Motor neuron (in vitro differentiated cells): ENCODE data around the gene AKAP10. TPM values are rescaled to one million over a fixed set of nuclear protein-coding genes. Genes with fewer than 3 reads are reported as not detected.
"Not testable (repeated sequence)": the region's sequence is repeated elsewhere in the genome, so short reads cannot be mapped to it uniquely, and the experiment has no call there.

Experiments used
- ATAC-seq, 8 experiments: fragments of 200-7000 bp; cut with Tn5 transposase; replicated peaks in 6 of 8; 2 replicates each; pipeline ENCODE4 v1.8.0; 2021; ENCODE audit warnings: mild to moderate bottlenecking in 8 of 8, moderate library complexity in 8 of 8
- H3K27ac ChIP-seq, 2 donors: fragments of 250-450 bp; sonication (Bioruptor Pico); 2 replicates each; pipeline ENCODE4 v1.9.0; 2021; ENCODE audit warnings: antibody characterized with exemption in 2 of 2, mild to moderate bottlenecking in 2 of 2, moderate library complexity in 1 of 2
- H3K4me1 ChIP-seq, 2 donors: fragments of 250-450 bp; sonication (Bioruptor Pico); replicated peaks in 1 of 2; 2 replicates each; pipeline ENCODE4 v1.6.1; 2021; ENCODE audit warnings: antibody characterized with exemption in 2 of 2, mild to moderate bottlenecking in 2 of 2, moderate library complexity in 1 of 2
- H3K4me3 ChIP-seq, 5 donors: fragments of 250-450 bp; sonication (Bioruptor Pico); 2 replicates each; pipeline ENCODE4 v1.9.0; 2021; ENCODE audit warnings: antibody characterized with exemption in 5 of 5, mild to moderate bottlenecking in 5 of 5, moderate library complexity in 4 of 5
- WGBS, 10 experiments: fragments of 450-650 bp; shearing (Covaris generic); methylation state at CpG; one replicate each; pipeline ENCODE4 v1.0.0; 2022; 5-methylcytosine and 5-hydroxymethylcytosine counted together
- in situ Hi-C, 9 experiments: fragments of 400-800 bp; cut with MboI; loops; one replicate each; pipeline ENCODE4 v1.15.0; 2021; ENCODE audit warnings: low sequenced_read_pairs in 9 of 9, low pct_unique_long_range_greater_than_20kb in 2 of 9; ENCODE audit not compliant: unreplicated experiment in 9 of 9
- total RNA-seq, 8 experiments: library from RNA; unstranded; fragments of 300-600 nt; gene quantifications; 2 replicates each; pipeline versions ENCODE4 v1.2.3 to v1.2.4, GENCODE V29; 2022

Gene AKAP10
- total RNA-seq, 8 experiments from 2014 or later, result 14.2 to 53.2 (median 19.1) TPM

GRCh38 chr17:19958023-19958422, 19.6 kb downstream of the AKAP10 start:
- H3K27ac ChIP-seq, result peak overlapping the region; percentile 51 to 63
- ATAC-seq, result peak; percentile 37 to 99 (median 94)
- in situ Hi-C loops, result no loop called here

GRCh38 chr17:19955099-19955498, 22.5 kb downstream of the AKAP10 start:
- H3K4me1 ChIP-seq, result peaks cover 6 to 9% of the 10 kb centered on the region in 2 donors
- no peak overlapping the region for H3K4me3 ChIP-seq
- in situ Hi-C loops, result no loop called here
- ATAC-seq, result no peak
- 94 to 100% (median 100%) methylated on average over 2 to 7 of the region's 7 CpGs; no CpG with 5 or more reads in 1 of the 10 experiments for WGBS, 10 experiments
- H3K27ac ChIP-seq, result no peak overlapping the region

More at GRCh38 chr17:19958023-19958422, 19.6 kb downstream of the AKAP10 start:
- WGBS, 10 experiments, result 20 to 100% (median 60%) methylated on average over 1 to 5 of the region's 5 CpGs; no CpG with 5 or more reads in 3 of the 10 experiments
- H3K4me3 ChIP-seq, result no peak overlapping the region
- H3K4me1 ChIP-seq, result peaks cover 6 to 9% of the 10 kb centered on the region in 2 donors

- in situ Hi-C loops, result not testable (repeated sequence)
- WGBS, 10 experiments, result 13 to 88% methylated on average over 1 of the region's 5 CpGs; no CpG with 5 or more reads in 8 of the 10 experiments
Observed at GRCh38 chr17:19951411-19951810, 26.2 kb downstream of the AKAP10 start.

GRCh38 chr17:19950624-19951195, 26.9 kb downstream of the AKAP10 start:
- H3K4me3 ChIP-seq, H3K4me1 ChIP-seq, ATAC-seq, H3K27ac ChIP-seq, in situ Hi-C loops: not testable (repeated sequence)
- WGBS, 10 experiments, result no CpG with 5 or more reads among the region's 43 CpGs

More at GRCh38 chr17:19951411-19951810, 26.2 kb downstream of the AKAP10 start:
- H3K27ac ChIP-seq, H3K4me3 ChIP-seq, ATAC-seq, H3K4me1 ChIP-seq: not testable (repeated sequence)

- ATAC-seq, result peak in 3 of 8 experiments; percentile 9 to 60 (median 41)
- no peak overlapping the region for H3K4me3 ChIP-seq
- in situ Hi-C loops, result loop anchor here in 1 of 9 experiments (25.0 kb wide), 1 partner anchor 111 kb away; no protein-coding TSS in a partner anchor
- no peaks in the 10 kb centered on the region for H3K4me1 ChIP-seq
- 7 to 100% (median 66%) methylated on average over 2 to 8 of the region's 10 CpGs; no CpG with 5 or more reads in 1 of the 10 experiments for WGBS, 10 experiments
- no peak overlapping the region for H3K27ac ChIP-seq
Observed at GRCh38 chr17:19948116-19948943, 29.3 kb downstream of the AKAP10 start.

- 80 to 100% (median 98%) methylated on average over 1 to 18 of the region's 20 CpGs; no CpG with 5 or more reads in 4 of the 10 experiments for WGBS, 10 experiments
- in situ Hi-C loops, result loop anchor here in 1 of 9 experiments (25.0 kb wide), 1 partner anchor 110 kb away; no protein-coding TSS in a partner anchor
- Histone ChIP-seq H3K4me1 (no peaks in the 10 kb centered on the region), H3K27ac (no peak overlapping the region), H3K4me3 (no peak overlapping the region)
- ATAC-seq, result no peak
Observed at GRCh38 chr17:19946921-19947320, 30.7 kb downstream of the AKAP10 start.

- no peak overlapping the region for H3K27ac ChIP-seq
- WGBS, 10 experiments, result 36 to 100% (median 100%) methylated on average over 1 to 2 of the region's 2 CpGs
- ATAC-seq, result no peak
- no peaks in the 10 kb centered on the region for H3K4me1 ChIP-seq
- no peak overlapping the region for H3K4me3 ChIP-seq
- in situ Hi-C loops, result loop anchor here in 1 of 9 experiments (25.0 kb wide), 1 partner anchor 108 kb away; no protein-coding TSS in a partner anchor
Observed at GRCh38 chr17:19945009-19945626, 32.5 kb downstream of the AKAP10 start.

GRCh38 chr17:19943599-19943998, 34.0 kb downstream of the AKAP10 start:
- Histone ChIP-seq H3K27ac (no peak overlapping the region), H3K4me1 (no peaks in the 10 kb centered on the region), H3K4me3 (no peak overlapping the region)
- in situ Hi-C loops, result loop anchor here in 1 of 9 experiments (25.0 kb wide), 1 partner anchor 106 kb away; no protein-coding TSS in a partner anchor
- ATAC-seq, result no peak

- no peaks in the 10 kb centered on the region for H3K4me1 ChIP-seq
- no peak overlapping the region for H3K27ac ChIP-seq
- in situ Hi-C loops, result loop anchor here in 1 of 9 experiments (25.0 kb wide), 1 partner anchor 106 kb away; no protein-coding TSS in a partner anchor
- WGBS, 10 experiments, result 69 to 100% (median 93%) methylated on average over 1 to 5 of the region's 5 CpGs; no CpG with 5 or more reads in 1 of the 10 experiments
- no peak overlapping the region for H3K4me3 ChIP-seq
- no peak for ATAC-seq
Observed at GRCh38 chr17:19943026-19943425, 34.6 kb downstream of the AKAP10 start.

- Histone ChIP-seq H3K4me1 (no peaks in the 10 kb centered on the region), H3K27ac (no peak overlapping the region), H3K4me3 (no peak overlapping the region)
- ATAC-seq, result peak in 1 of 8 experiments; percentile 69
- in situ Hi-C loops, result loop anchor here in 1 of 9 experiments (25.0 kb wide), 1 partner anchor 104 kb away; no protein-coding TSS in a partner anchor
- 19 to 100% (median 70%) methylated on average over 2 to 4 of the region's 4 CpGs; no CpG with 5 or more reads in 1 of the 10 experiments for WGBS, 10 experiments
Observed at GRCh38 chr17:19940722-19941464, 36.7 kb downstream of the AKAP10 start.

GRCh38 chr17:19939993-19940721, 37.5 kb downstream of the AKAP10 start:
- Histone ChIP-seq H3K4me3 (no peak overlapping the region), H3K27ac (no peak overlapping the region), H3K4me1 (no peaks in the 10 kb centered on the region)
- in situ Hi-C loops, result loop anchor here in 1 of 9 experiments (25.0 kb wide), 1 partner anchor 103 kb away; no protein-coding TSS in a partner anchor
- 39 to 100% (median 88%) methylated on average over 1 to 2 of the region's 2 CpGs for WGBS, 10 experiments
- ATAC-seq, result no peak
